Mammary epithelial cell (primary cell): ENCODE results near the gene COPS6.

ENCODE experiments used
- EZH2 ChIP-seq: IDR thresholded peaks from 2 replicates; pipeline ENCODE4 v1.6.1; 2012; ENCODE audit warnings: low read length, inconsistent platforms, borderline replicate concordance
- TF ChIP-seq, protein P1 (sequence below), 2 donors: IDR thresholded peaks in 1 of 2; conservative IDR thresholded peaks in 1 of 2; 2 replicates each; pipeline ENCODE4 v1.5.1; 2011 to 2012; ENCODE audit warnings: inconsistent platforms in 2 of 2, low read length in 2 of 2, mild to moderate bottlenecking in 2 of 2, control low read depth in 1 of 2, low read depth in 1 of 2; ENCODE audit not compliant: insufficient read depth in 1 of 2; ENCODE audit errors: extremely low read depth in 1 of 2

DNA sequence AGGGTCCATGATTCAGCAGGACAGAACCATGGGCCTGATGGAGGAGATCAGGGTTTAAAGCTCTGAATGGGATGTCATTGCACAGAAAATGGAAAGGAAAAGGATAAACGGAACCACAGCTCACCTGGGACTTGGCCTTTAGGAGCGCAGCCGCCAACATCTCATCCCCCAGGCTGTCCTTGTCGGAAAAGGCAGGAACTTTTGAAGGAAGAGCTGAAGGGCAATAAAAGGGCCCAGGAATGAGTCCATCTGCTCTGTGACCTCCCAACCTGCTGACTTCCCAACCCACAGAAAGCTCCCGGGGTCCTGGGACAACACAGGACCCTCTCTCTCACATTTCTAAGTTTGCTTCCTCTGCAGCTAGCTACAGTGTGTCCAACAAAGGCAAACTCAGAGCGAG, 13.4 kb upstream of the COPS6 start:
- TF ChIP-seq, protein P1, sequence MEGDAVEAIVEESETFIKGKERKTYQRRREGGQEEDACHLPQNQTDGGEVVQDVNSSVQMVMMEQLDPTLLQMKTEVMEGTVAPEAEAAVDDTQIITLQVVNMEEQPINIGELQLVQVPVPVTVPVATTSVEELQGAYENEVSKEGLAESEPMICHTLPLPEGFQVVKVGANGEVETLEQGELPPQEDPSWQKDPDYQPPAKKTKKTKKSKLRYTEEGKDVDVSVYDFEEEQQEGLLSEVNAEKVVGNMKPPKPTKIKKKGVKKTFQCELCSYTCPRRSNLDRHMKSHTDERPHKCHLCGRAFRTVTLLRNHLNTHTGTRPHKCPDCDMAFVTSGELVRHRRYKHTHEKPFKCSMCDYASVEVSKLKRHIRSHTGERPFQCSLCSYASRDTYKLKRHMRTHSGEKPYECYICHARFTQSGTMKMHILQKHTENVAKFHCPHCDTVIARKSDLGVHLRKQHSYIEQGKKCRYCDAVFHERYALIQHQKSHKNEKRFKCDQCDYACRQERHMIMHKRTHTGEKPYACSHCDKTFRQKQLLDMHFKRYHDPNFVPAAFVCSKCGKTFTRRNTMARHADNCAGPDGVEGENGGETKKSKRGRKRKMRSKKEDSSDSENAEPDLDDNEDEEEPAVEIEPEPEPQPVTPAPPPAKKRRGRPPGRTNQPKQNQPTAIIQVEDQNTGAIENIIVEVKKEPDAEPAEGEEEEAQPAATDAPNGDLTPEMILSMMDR (conservative IDR thresholded peaks at IDR 0.05 in 1 of 2, IDR thresholded peaks at IDR 0.05 in 1 of 2; ENCODE audit: extremely low read depth in 1 of 2, insufficient read depth in 1 of 2, low read depth in 1 of 2, low read length in 2 of 2): no peak
- no peak for TF ChIP-seq EZH2
